Small intestine (tissue), 7 donors: ENCODE data around the gene PFAS. TPM values are rescaled to one million over a fixed set of nuclear protein-coding genes. Genes with fewer than 3 reads are reported as not detected.
"Not testable (repeated sequence)": the region's sequence is repeated elsewhere in the genome, so short reads cannot be mapped to it uniquely, and the experiment has no call there.

Source experiments
- DNase-seq, 2 donors: peaks; one replicate each; pipeline versions ENCODE4 v3.0.0 to v3.0.0-alpha.2; 2013
- FAIRE-seq: peaks from 2 replicates; lab custom pipeline; 2012; peaks lifted over from hg19 to GRCh38; lab: Jason Lieb, UNC
- H3K27ac ChIP-seq, 3 donors: one replicate each; pipeline ENCODE4 v1.5.1; 2013; ENCODE audit warnings: low read length in 2 of 3, mild to moderate bottlenecking in 2 of 3, control low read depth in 1 of 3, inconsistent platforms in 1 of 3, low read depth in 1 of 3, moderate library complexity in 1 of 3
- H3K27me3 ChIP-seq, 3 donors: one replicate each; pipeline ENCODE4 v1.6.1; 2013; ENCODE audit warnings: low read length in 3 of 3, inconsistent platforms in 1 of 3; ENCODE audit not compliant: control insufficient read depth in 3 of 3, insufficient read depth in 3 of 3
- H3K36me3 ChIP-seq, 3 donors: one replicate each; pipeline ENCODE4 v1.6.1; 2013; ENCODE audit warnings: low read length in 3 of 3, inconsistent platforms in 1 of 3, low read depth in 1 of 3, mild to moderate bottlenecking in 1 of 3, moderate library complexity in 1 of 3; ENCODE audit not compliant: control insufficient read depth in 3 of 3, insufficient read depth in 2 of 3
- H3K4me1 ChIP-seq, 3 donors: one replicate each; pipeline ENCODE4 v1.6.1; 2013; ENCODE audit warnings: low read length in 2 of 3, inconsistent platforms in 1 of 3, low read depth in 1 of 3, mild to moderate bottlenecking in 1 of 3, moderate library complexity in 1 of 3; ENCODE audit not compliant: control insufficient read depth in 3 of 3, insufficient read depth in 2 of 3
- H3K4me3 ChIP-seq, 3 donors: one replicate each; pipeline ENCODE4 v1.5.1; 2013; ENCODE audit warnings: low read length in 3 of 3, control low read depth in 1 of 3, inconsistent platforms in 1 of 3, low read depth in 1 of 3, mild to moderate bottlenecking in 1 of 3, moderate library complexity in 1 of 3
- H3K9me3 ChIP-seq, 2 donors: one replicate each; pipeline ENCODE4 v1.6.1; 2013; ENCODE audit warnings: low read depth in 1 of 2, low read length in 1 of 2; ENCODE audit not compliant: control insufficient read depth in 2 of 2, insufficient read depth in 1 of 2
- WGBS, 3 donors: extraction: QIAGEN DNeasy Blood & Tissue Kit; methylation state at CpG; one replicate each; pipeline ENCODE4 v1.1.7; 2013; 5-methylcytosine and 5-hydroxymethylcytosine counted together
- polyA plus RNA-seq, 4 donors: library from polyadenylated mRNA; stranded (reverse) in 3 of 4; unstranded in 1 of 4; fragments of 200-250 nt in 3 of 4; fragments of 120-200 nt in 1 of 4; gene quantifications; one replicate each; pipeline versions ENCODE4 v1.2.1 to v1.2.3, GENCODE V29; 2013
- donor health status: healthy with polysubstance abuse.
- donor health status: control.
- donor health status: control.
- donor health status: Bipolar disorder and iron deficiency.
- donor health status: healthy.

The PFAS gene
- polyA plus RNA-seq, 4 donors = 6.9 to 21.4 (median 13.6) TPM

GRCh38 chr17:8243827-8244226 is 5.3 kb upstream of the PFAS start:
- H3K4me3 ChIP-seq = no peak overlapping the region
- H3K9me3 ChIP-seq = no peaks in the 10 kb centered on the region

DNA sequence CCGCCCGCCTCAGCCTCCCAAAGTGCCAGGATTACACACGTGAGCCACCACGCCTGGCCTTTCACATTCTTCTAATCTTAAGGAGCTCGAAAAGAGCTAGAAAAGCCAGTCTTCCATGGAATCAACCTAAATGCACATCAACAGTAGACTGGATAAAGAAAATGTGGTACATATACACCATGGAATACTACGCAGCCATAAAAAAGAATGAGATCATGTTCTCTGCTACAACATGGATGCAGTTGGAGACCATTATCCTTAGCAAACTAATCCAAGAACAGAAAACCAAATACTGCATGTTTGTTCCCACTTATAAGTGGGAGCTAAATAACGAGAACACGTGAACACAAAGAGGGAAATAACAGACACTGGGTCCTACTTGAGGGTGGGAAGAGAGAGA is 4.3 kb upstream of the PFAS start:
- Histone ChIP-seq H3K4me3 (no peak overlapping the region), H3K9me3 (no peaks in the 10 kb centered on the region), H3K27ac (no peak overlapping the region), H3K27me3 (no peaks in the 10 kb centered on the region), H3K4me1 (peaks cover 0 to 3% (median 0%) of the 10 kb centered on the region in 3 donors), H3K36me3 (peaks cover 0 to 34% (median 3%) of the 10 kb centered on the region in 3 donors)
- WGBS, 3 donors = 97 to 100% (median 98%) methylated on average over 8 of the region's 8 CpGs
- no peak for DNase-seq
- FAIRE-seq = no peak

More at GRCh38 chr17:8243827-8244226, 5.3 kb upstream of the PFAS start:
- no peak overlapping the region for H3K27ac ChIP-seq
- H3K27me3 ChIP-seq = no peaks in the 10 kb centered on the region
- 90 to 98% (median 90%) methylated on average over 5 of the region's 5 CpGs for WGBS, 3 donors
- DNase-seq (no peak), FAIRE-seq (no peak)
- peaks cover 0 to 34% (median 3%) of the 10 kb centered on the region in 3 donors for H3K36me3 ChIP-seq
- peaks cover 0 to 3% (median 0%) of the 10 kb centered on the region in 3 donors for H3K4me1 ChIP-seq

DNA sequence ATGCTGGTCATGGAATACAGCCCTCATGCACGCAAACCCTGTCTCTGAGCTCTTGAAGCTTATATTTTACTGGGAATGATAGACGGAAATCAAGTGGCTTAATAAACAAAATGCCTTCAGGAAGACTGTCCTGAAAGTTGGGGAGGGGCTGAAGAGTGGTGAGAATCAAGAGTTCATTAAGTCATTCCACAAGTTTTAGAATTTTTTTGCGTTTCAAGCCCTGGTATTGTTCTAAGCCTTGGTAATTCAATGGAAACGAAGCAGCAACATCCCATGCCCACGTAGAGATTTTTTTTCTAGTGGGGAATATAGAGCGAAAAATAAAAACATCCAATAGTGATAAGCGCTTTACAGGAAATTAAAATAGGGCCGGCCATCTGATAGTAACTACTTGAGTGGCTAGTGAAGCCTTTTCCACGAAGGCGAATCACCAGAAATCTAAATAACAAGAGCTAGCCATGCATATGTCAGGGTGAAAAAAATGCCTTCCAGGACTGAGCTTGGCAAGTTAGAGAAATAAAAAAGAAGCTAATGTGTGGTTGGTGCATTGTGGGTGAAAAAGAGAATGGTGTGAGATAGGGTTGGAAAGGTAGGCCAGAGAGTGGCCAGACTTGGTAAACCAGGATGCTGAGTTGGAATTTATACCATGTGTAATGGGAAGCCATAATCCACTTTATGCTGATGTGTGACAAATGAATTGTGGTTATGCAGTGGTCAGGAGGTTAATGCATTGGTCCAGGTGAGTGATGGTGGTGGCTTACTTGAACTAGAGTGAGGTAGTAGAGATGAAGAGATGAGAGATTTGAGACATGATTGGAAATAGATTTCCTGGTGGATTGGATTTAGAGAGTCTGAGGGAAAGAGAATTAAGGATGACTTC is 772 bp downstream of the PFAS start:
- peak in 1 of 2 donors; percentile 23 for DNase-seq
- Histone ChIP-seq H3K36me3 (peaks cover 0 to 15% (median 0%) of the 10 kb centered on the region in 3 donors), H3K27ac (peak overlapping the region; percentile 99 to 100 (median 99)), H3K27me3 (no peaks in the 10 kb centered on the region), H3K4me3 (peak overlapping the region; percentile 57 to 79 (median 79)), H3K9me3 (no peaks in the 10 kb centered on the region), H3K4me1 (peaks cover 0 to 3% (median 0%) of the 10 kb centered on the region in 3 donors)
- WGBS, 3 donors = 9 to 11% (median 10%) methylated on average over 10 of the region's 10 CpGs
- no peak for FAIRE-seq

- not testable (repeated sequence) for H3K9me3 ChIP-seq, H3K4me1 ChIP-seq, FAIRE-seq, DNase-seq, H3K27me3 ChIP-seq, H3K4me3 ChIP-seq, H3K27ac ChIP-seq
- H3K36me3 ChIP-seq = peaks cover 0 to 27% (median 0%) of the 10 kb centered on the region in 3 donors
- WGBS, 3 donors = 79 to 89% (median 80%) methylated on average over 2 of the region's 2 CpGs
These were observed 2.3 kb downstream of the PFAS start for GRCh38 chr17:8251411-8251810.

DNA sequence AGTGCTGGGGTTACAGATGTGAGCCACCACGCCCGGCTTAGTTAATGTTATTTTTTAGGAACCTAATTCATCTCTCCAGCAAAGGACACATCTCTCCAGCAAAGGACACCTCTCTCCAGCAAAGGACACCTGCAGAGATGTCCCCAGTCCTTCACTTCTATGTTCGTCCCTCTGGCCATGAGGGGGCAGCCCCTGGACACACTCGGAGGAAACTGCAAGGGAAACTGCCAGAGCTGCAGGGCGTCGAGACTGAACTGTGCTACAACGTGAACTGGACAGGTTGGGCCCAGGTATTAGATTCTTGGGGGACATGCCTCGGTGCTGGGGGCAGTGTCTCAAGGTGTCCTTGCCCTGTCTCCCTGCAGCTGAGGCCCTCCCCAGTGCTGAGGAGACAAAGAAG is 4.7 kb downstream of the PFAS start:
- Histone ChIP-seq H3K36me3 (peaks cover 0 to 49% (median 0%) of the 10 kb centered on the region in 3 donors), H3K9me3 (no peaks in the 10 kb centered on the region), H3K27ac (no peak overlapping the region), H3K4me1 (no peaks in the 10 kb centered on the region), H3K4me3 (no peak overlapping the region), H3K27me3 (no peaks in the 10 kb centered on the region)
- DNase-seq (peak; percentile 41 to 72), FAIRE-seq (no peak)
- WGBS, 3 donors = 47 to 73% (median 49%) methylated on average over 8 of the region's 8 CpGs

GRCh38 chr17:8254881-8255280 is 5.8 kb downstream of the PFAS start:
- Histone ChIP-seq H3K4me1 (no peaks in the 10 kb centered on the region), H3K4me3 (no peak overlapping the region), H3K27ac (no peak overlapping the region), H3K9me3 (no peaks in the 10 kb centered on the region), H3K36me3 (peaks cover 0 to 56% (median 4%) of the 10 kb centered on the region in 3 donors), H3K27me3 (no peaks in the 10 kb centered on the region)
- WGBS, 3 donors = 96 to 98% (median 96%) methylated on average over 11 of the region's 11 CpGs
- DNase-seq (no peak), FAIRE-seq (no peak)

- DNase-seq = no peak
- WGBS, 3 donors = 95 to 99% (median 96%) methylated on average over 9 of the region's 9 CpGs
- H3K36me3 ChIP-seq = peaks cover 0 to 59% (median 4%) of the 10 kb centered on the region in 3 donors
These were observed 6.4 kb downstream of the PFAS start for GRCh38 chr17:8255499-8255898.

DNA sequence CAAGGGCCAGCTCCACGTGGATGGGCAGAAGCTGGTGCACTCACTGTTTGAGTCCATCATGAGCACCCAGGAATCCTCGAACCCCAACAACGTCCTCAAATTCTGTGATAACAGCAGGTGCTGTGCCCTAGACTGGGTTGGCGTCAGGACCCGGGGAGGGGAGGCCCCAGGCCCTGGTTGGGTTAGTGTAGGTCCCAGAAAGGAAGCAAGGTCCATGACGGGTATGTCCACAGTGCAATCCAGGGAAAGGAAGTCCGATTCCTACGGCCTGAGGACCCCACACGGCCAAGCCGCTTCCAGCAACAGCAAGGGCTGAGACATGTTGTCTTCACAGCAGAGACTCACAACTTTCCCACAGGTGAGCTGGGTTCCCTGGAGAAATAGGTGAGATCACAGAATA is 7.2 kb downstream of the PFAS start:
- no peak overlapping the region for H3K4me3 ChIP-seq
- no peaks in the 10 kb centered on the region for H3K9me3 ChIP-seq
- H3K4me1 ChIP-seq = no peaks in the 10 kb centered on the region
- peaks cover 0 to 64% (median 4%) of the 10 kb centered on the region in 3 donors for H3K36me3 ChIP-seq
- DNase-seq = no peak
- no peak overlapping the region for H3K27ac ChIP-seq
- 93 to 95% (median 94%) methylated on average over 10 of the region's 10 CpGs for WGBS, 3 donors
- no peak for FAIRE-seq
- H3K27me3 ChIP-seq = no peaks in the 10 kb centered on the region

More at GRCh38 chr17:8255499-8255898, 6.4 kb downstream of the PFAS start:
- no peak overlapping the region for H3K4me3 ChIP-seq
- no peaks in the 10 kb centered on the region for H3K9me3 ChIP-seq
- no peaks in the 10 kb centered on the region for H3K4me1 ChIP-seq
- FAIRE-seq = no peak
- H3K27me3 ChIP-seq = no peaks in the 10 kb centered on the region
- H3K27ac ChIP-seq = no peak overlapping the region
